Liver (tissue), 9 donors: ENCODE results near the gene CD200R1L. TPM values are rescaled to one million over a fixed set of nuclear protein-coding genes. Genes with fewer than 3 reads are reported as not detected.

ENCODE experiments used
- DNase-seq: peaks from one replicate; pipeline ENCODE4 v3.0.0-alpha.2; 2017; ENCODE audit warnings: low spot score
- H3K27ac ChIP-seq, 2 donors: one replicate each; pipeline ENCODE4 v1.7.0; 2013; ENCODE audit warnings: inconsistent platforms in 2 of 2, low read length in 2 of 2, control low read depth in 1 of 2, low read depth in 1 of 2, mild to moderate bottlenecking in 1 of 2
- H3K27me3 ChIP-seq, 4 donors: one replicate each; pipeline versions ENCODE4 v1.6.1 to v1.7.0; 2013; ENCODE audit warnings: low read length in 3 of 4, inconsistent platforms in 1 of 4, mild to moderate bottlenecking in 1 of 4, moderate library complexity in 1 of 4; ENCODE audit not compliant: control insufficient read depth in 4 of 4, insufficient read depth in 4 of 4
- H3K36me3 ChIP-seq, 4 donors: one replicate each; pipeline versions ENCODE4 v1.6.1 to v1.7.0; 2013; ENCODE audit warnings: low read length in 3 of 4, mild to moderate bottlenecking in 3 of 4, low read depth in 1 of 4, moderate library complexity in 1 of 4; ENCODE audit not compliant: control insufficient read depth in 4 of 4, insufficient read depth in 3 of 4
- H3K4me1 ChIP-seq, 4 donors: one replicate each; pipeline versions ENCODE4 v1.6.1 to v1.7.0; 2013; ENCODE audit warnings: low read length in 3 of 4, mild to moderate bottlenecking in 3 of 4, moderate library complexity in 1 of 4; ENCODE audit not compliant: control insufficient read depth in 4 of 4, insufficient read depth in 4 of 4
- H3K4me3 ChIP-seq, 3 donors: one replicate each; pipeline versions ENCODE4 v1.6.1 to v1.7.0; 2013; ENCODE audit warnings: low read length in 3 of 3, control low read depth in 1 of 3, low read depth in 1 of 3, mild to moderate bottlenecking in 1 of 3
- H3K9ac ChIP-seq, 2 donors: one replicate each; pipeline ENCODE4 v1.7.0; 2013; ENCODE audit warnings: low read length in 2 of 2, mild to moderate bottlenecking in 2 of 2, moderate library complexity in 2 of 2, control low read depth in 1 of 2, low read depth in 1 of 2
- H3K9me3 ChIP-seq, 4 donors: one replicate each; pipeline versions ENCODE4 v1.6.1 to v1.7.0; 2013; ENCODE audit warnings: low read length in 3 of 4; ENCODE audit not compliant: control insufficient read depth in 4 of 4
- ATF3 ChIP-seq: IDR thresholded peaks from 2 replicates; pipeline ENCODE4 v1.6.1; 2016; ENCODE audit warnings: antibody characterized with exemption
- CTCF ChIP-seq: fragments of 150-350 bp; IDR thresholded peaks from 2 replicates; pipeline ENCODE4 v1.5.1; 2017; ENCODE audit warnings: improper control_type of control experiment, low read depth, low read length; ENCODE audit not compliant: missing input control
- EGR1 ChIP-seq, 2 donors: IDR thresholded peaks; 2 replicates each; pipeline ENCODE4 v1.6.1; 2016 to 2018; ENCODE audit warnings: antibody characterized with exemption in 2 of 2, low read depth in 2 of 2
- FOXA1 ChIP-seq: IDR thresholded peaks from 2 replicates; pipeline ENCODE4 v1.6.1; 2016; ENCODE audit warnings: antibody characterized with exemption
- FOXA2 ChIP-seq: IDR thresholded peaks from 2 replicates; pipeline ENCODE4 v1.6.1; 2016; ENCODE audit warnings: antibody characterized with exemption
- GABPA ChIP-seq, 2 donors: IDR thresholded peaks in 1 of 2; conservative IDR thresholded peaks in 1 of 2; 2 replicates each; pipeline ENCODE4 v1.6.1; 2016; ENCODE audit warnings: antibody characterized with exemption in 2 of 2, mild to moderate bottlenecking in 1 of 2, moderate library complexity in 1 of 2
- HNF4A ChIP-seq, 2 donors: conservative IDR thresholded peaks; 2 replicates each; pipeline ENCODE4 v1.6.1; 2016; ENCODE audit warnings: antibody characterized with exemption in 2 of 2, mild to moderate bottlenecking in 2 of 2
- HNF4G ChIP-seq: IDR thresholded peaks from 2 replicates; pipeline ENCODE4 v1.6.1; 2016; ENCODE audit warnings: antibody characterized with exemption
- JUND ChIP-seq, 2 donors: IDR thresholded peaks; 2 replicates each; pipeline ENCODE4 v1.6.1; 2016; ENCODE audit warnings: antibody characterized with exemption in 2 of 2
- MAX ChIP-seq: IDR thresholded peaks from 2 replicates; pipeline ENCODE4 v1.6.1; 2016; ENCODE audit warnings: antibody characterized with exemption
- NR2F2 ChIP-seq: IDR thresholded peaks from 2 replicates; pipeline ENCODE4 v1.6.1; 2016; ENCODE audit warnings: antibody characterized with exemption
- RAD21 ChIP-seq, 2 donors: IDR thresholded peaks; 2 replicates each; pipeline ENCODE4 v1.6.1; 2016; ENCODE audit warnings: antibody characterized with exemption in 2 of 2, mild to moderate bottlenecking in 2 of 2
- REST ChIP-seq: IDR thresholded peaks from 2 replicates; pipeline ENCODE4 v1.6.1; 2016; ENCODE audit warnings: antibody characterized with exemption, mild to moderate bottlenecking
- RXRA ChIP-seq, 2 donors: IDR thresholded peaks; 2 replicates each; pipeline ENCODE4 v1.6.1; 2017 to 2018; ENCODE audit warnings: antibody characterized with exemption in 2 of 2, mild to moderate bottlenecking in 1 of 2
- SP1 ChIP-seq: IDR thresholded peaks from 2 replicates; pipeline ENCODE4 v1.6.1; 2018; ENCODE audit warnings: antibody characterized with exemption, mild to moderate bottlenecking
- TAF1 ChIP-seq: conservative IDR thresholded peaks from 2 replicates; pipeline ENCODE4 v1.6.1; 2016; ENCODE audit warnings: antibody characterized with exemption, mild to moderate bottlenecking
- YY1 ChIP-seq: IDR thresholded peaks from 2 replicates; pipeline ENCODE4 v1.6.1; 2016; ENCODE audit warnings: antibody characterized with exemption, mild to moderate bottlenecking
- ZBTB33 ChIP-seq: IDR thresholded peaks from 2 replicates; pipeline ENCODE4 v1.6.1; 2016; ENCODE audit warnings: antibody characterized with exemption
- WGBS: extraction: QIAGEN DNeasy Blood & Tissue Kit; methylation state at CpG from one replicate; pipeline ENCODE4 v1.1.7; 2013; 5-methylcytosine and 5-hydroxymethylcytosine counted together
- polyA plus RNA-seq, 2 donors: library from polyadenylated mRNA; stranded (reverse) in 1 of 2; unstranded in 1 of 2; fragments of 200-250 nt in 1 of 2; fragments of >200 nt in 1 of 2; fragmentation: Nextera tagmentation in 1 of 2; extraction: Ambion mirVana in 1 of 2; gene quantifications; one replicate each; pipeline versions ENCODE4 v1.2.1 to v1.2.3, GENCODE V29; 2013 to 2015
- total RNA-seq, 2 donors: library from RNA; depleted of rRNA; stranded (reverse); fragments of >200 nt; gene quantifications; one replicate each; pipeline ENCODE4 v1.2.3, GENCODE V29; 2014
- donor health status: healthy.
- donor health status: healthy.
- donor health status: healthy.
- donor health status: healthy.
- donor health status: healthy.

CD200R1L gene
- total and polyA plus RNA-seq, 4 donors = not detected

- no peaks in the 10 kb centered on the region for H3K4me1 ChIP-seq
- no peak for TF ChIP-seq FOXA1
- no peak for TF ChIP-seq YY1
- TF ChIP-seq RAD21 (IDR thresholded peaks at IDR 0.05) = no peak
- no peak for TF ChIP-seq HNF4A (conservative IDR thresholded peaks at IDR 0.05)
- no peak for TF ChIP-seq JUND (IDR thresholded peaks at IDR 0.05)
- no peak for TF ChIP-seq TAF1
- no peak for TF ChIP-seq REST
- TF ChIP-seq ZBTB33 = no peak
- TF ChIP-seq RXRA (IDR thresholded peaks at IDR 0.05) = no peak
- no peak for TF ChIP-seq NR2F2
- no peak for TF ChIP-seq CTCF
- no peak for TF ChIP-seq MAX
- no peak for TF ChIP-seq GABPA (IDR thresholded peaks at IDR 0.05 in 1 of 2, conservative IDR thresholded peaks at IDR 0.05 in 1 of 2)
- no peak for TF ChIP-seq FOXA2
- no peak for TF ChIP-seq HNF4G
- TF ChIP-seq SP1 = no peak
- TF ChIP-seq EGR1 (IDR thresholded peaks at IDR 0.05; ENCODE audit: low read depth in 2 of 2) = no peak
- TF ChIP-seq ATF3 = no peak
- 78% methylated on average over 3 of the region's 3 CpGs for WGBS
Observed at GRCh38 chr3:112770032-112770626, 76.5 kb downstream of the CD200R1L start.

More at GRCh38 chr3:112770032-112770626, 76.5 kb downstream of the CD200R1L start:
- H3K4me3 ChIP-seq = no peak overlapping the region
- no peaks in the 10 kb centered on the region for H3K27me3 ChIP-seq
- no peaks in the 10 kb centered on the region for H3K36me3 ChIP-seq
- no peak for DNase-seq
- H3K9me3 ChIP-seq = no peaks in the 10 kb centered on the region
- H3K27ac ChIP-seq = no peak overlapping the region
- no peak overlapping the region for H3K9ac ChIP-seq
